GM19372 (cell line): ENCODE data around the gene YEATS2.

Source experiments
- ATAC-seq: cut with Tn5 transposase; IDR thresholded peaks from one replicate; pipeline ENCODE4 v1.9.1; 2021; ENCODE audit warnings: mild to moderate bottlenecking, low read depth, moderate library complexity; ENCODE audit not compliant: unreplicated experiment

The YEATS2 gene

GRCh38 chr3:183826448-183827250 lies 129.1 kb downstream of the YEATS2 start:
- ATAC-seq: no peak

- no peak for ATAC-seq
Measured at GRCh38 chr3:183827809-183828537, 130.4 kb downstream of the YEATS2 start.

- no peak for ATAC-seq
Measured at GRCh38 chr3:183828538-183828870, 130.9 kb downstream of the YEATS2 start.

GRCh38 chr3:183829466-183829865 lies 131.9 kb downstream of the YEATS2 start:
- no peak for ATAC-seq

GRCh38 chr3:183830187-183830586 lies 132.6 kb downstream of the YEATS2 start:
- ATAC-seq: no peak

GRCh38 chr3:183833516-183833915 lies 135.9 kb downstream of the YEATS2 start:
- no peak for ATAC-seq

GRCh38 chr3:183837390-183837789 lies 139.8 kb downstream of the YEATS2 start:
- no peak for ATAC-seq

- no peak for ATAC-seq
Measured at GRCh38 chr3:183837894-183838293, 140.3 kb downstream of the YEATS2 start.

GRCh38 chr3:183839751-183840150 lies 142.2 kb downstream of the YEATS2 start:
- ATAC-seq: no peak

- ATAC-seq: no peak
Measured at GRCh38 chr3:183844606-183845005, 147.0 kb downstream of the YEATS2 start.

GRCh38 chr3:183845090-183845489 lies 147.5 kb downstream of the YEATS2 start:
- no peak for ATAC-seq

- no peak for ATAC-seq
Measured at GRCh38 chr3:183845608-183846288, 148.2 kb downstream of the YEATS2 start.

- no peak for ATAC-seq
Measured at GRCh38 chr3:183854318-183855035, 156.9 kb downstream of the YEATS2 start.

- ATAC-seq: no peak
Measured at GRCh38 chr3:183857863-183858262, 160.3 kb downstream of the YEATS2 start.
